Uterus (tissue), 2 donors: ENCODE results near the gene FGG.

Source experiments
- CTCF ChIP-seq, 4 experiments: fragments of 200-600 bp in 2 of 4; fragments of 450-650 bp in 2 of 4; sonication (generic) in 2 of 4; IDR thresholded peaks; one replicate each; pipeline ENCODE4 v1.5.1; 2016 to 2019; ENCODE audit warnings: antibody characterized with exemption in 4 of 4, mild to moderate bottlenecking in 2 of 4, moderate library complexity in 1 of 4
- POLR2A ChIP-seq, 2 donors: fragments of 450-650 bp; IDR thresholded peaks; one replicate each; pipeline ENCODE4 v1.6.1; 2016; ENCODE audit warnings: antibody characterized with exemption in 2 of 2, mild to moderate bottlenecking in 1 of 2, moderate library complexity in 1 of 2

GRCh38 chr4:154618708-154619315, 6.4 kb upstream of the FGG start:
- TF ChIP-seq CTCF (IDR thresholded peaks at IDR 0.05), result peak in 1 of 4 experiments; percentile 21
- TF ChIP-seq POLR2A (IDR thresholded peaks at IDR 0.05), result no peak
